Measurements from ENCODE around the gene NAA38. TPM values are rescaled to one million over a fixed set of nuclear protein-coding genes. Genes with fewer than 3 reads are reported as not detected.
A peak's percentile ranks its signal among the peaks of the same experiment; 100 is the strongest.
"Not testable (repeated sequence)": the region's sequence is repeated elsewhere in the genome, so short reads cannot be mapped to it uniquely, and the experiment has no call there.

Gene NAA38
- total RNA-seq, 1 experiment from 2014 or later = 103 TPM

DNA sequence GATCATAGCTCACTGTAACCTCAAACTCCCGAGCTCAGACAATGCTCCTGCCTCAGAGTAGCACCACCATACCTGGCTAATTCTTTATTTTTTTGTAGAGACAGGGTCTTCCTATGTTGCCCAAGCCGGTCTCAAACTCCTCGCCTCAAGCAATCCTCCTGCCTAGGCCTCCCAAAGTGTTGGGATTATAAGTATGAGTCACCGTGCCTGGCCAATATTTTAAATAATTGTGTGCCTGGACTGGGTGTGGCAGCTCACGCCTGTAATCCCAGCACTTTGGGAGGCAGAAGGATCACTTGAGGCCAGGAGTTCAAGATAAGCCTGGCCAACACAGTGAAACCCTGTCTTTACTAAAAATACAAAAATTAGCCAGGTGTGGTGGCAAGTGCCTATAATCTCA is 7.0 kb upstream of the NAA38 start:
- TF ChIP-seq, protein P1, sequence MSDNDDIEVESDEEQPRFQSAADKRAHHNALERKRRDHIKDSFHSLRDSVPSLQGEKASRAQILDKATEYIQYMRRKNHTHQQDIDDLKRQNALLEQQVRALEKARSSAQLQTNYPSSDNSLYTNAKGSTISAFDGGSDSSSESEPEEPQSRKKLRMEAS (IDR thresholded peaks at IDR 0.05) = 0 out of 2 replicates have a peak, but pooled peaks have one; percentile 19
- peak; percentile 10; the same call in 1 of the 2 replicates for TF ChIP-seq JUND (IDR thresholded peaks at IDR 0.05)
- H3K9me3 ChIP-seq (ENCODE audit: control insufficient read depth in 1 of 2, insufficient read depth in 1 of 2, low read depth in 1 of 2, low read length in 2 of 2); H4K20me1 ChIP-seq (ENCODE audit: insufficient read depth); H2AFZ ChIP-seq (ENCODE audit: low read depth, low read length, poor library complexity, severe bottlenecking); H3K9ac ChIP-seq (ENCODE audit: low read length); H3K27ac ChIP-seq (ENCODE audit: low read depth, low read length); intact Hi-C loops (cut with micrococcal nuclease); H3K9me2 ChIP-seq (ENCODE audit: insufficient read depth); DNase-seq (ENCODE audit: low read depth, low spot score); H3K4me3 ChIP-seq (replicated peaks in 1 of 2; ENCODE audit: low read depth in 1 of 2, low read length in 2 of 2); BruUV-seq (replicated peaks); H3K27me3 ChIP-seq (ENCODE audit: insufficient read depth, low read length): not testable (repeated sequence)
- ChIA-PET CTCF (interaction anchor here (1.0 to 4.0 kb wide), 3 partner anchors 13 to 176 kb away, joined by 3 to 31 read pairs (median 4); no protein-coding TSS in a partner anchor), POLR2A (interaction anchor here (1.0 kb wide), 1 partner anchor 124 kb away, joined by 3 read pairs; no protein-coding TSS in a partner anchor), RAD21 (ENCODE audit: low non-redundant PET in 1 of 2, low total read pairs in 2 of 2, uncharacterized antibody in 2 of 2, unreplicated experiment in 2 of 2) (interaction anchor here (0.5 to 0.9 kb wide), 2 partner anchors 124 to 176 kb away, joined by 3 to 5 read pairs; no protein-coding TSS in a partner anchor)
- peaks cover 8 to 27% of the 10 kb centered on the region in 2 experiments; a peak in 3 of 4 replicates for H3K36me3 ChIP-seq (ENCODE audit: control insufficient read depth in 1 of 2, insufficient read depth in 2 of 2, low read length in 2 of 2)
- H3K4me2 ChIP-seq (ENCODE audit: low read length) = peak overlapping the region; percentile 17; the same call in 1 of the 2 replicates
- ATAC-seq = peak; percentile 55
- peaks cover 17% of the 10 kb centered on the region for H3K79me2 ChIP-seq (ENCODE audit: insufficient read depth, low read length)
- H3K4me1 ChIP-seq (ENCODE audit: control insufficient read depth in 1 of 2, insufficient read depth in 2 of 2, low read length in 2 of 2) = peaks cover 3 to 15% of the 10 kb centered on the region in 2 experiments

DNA sequence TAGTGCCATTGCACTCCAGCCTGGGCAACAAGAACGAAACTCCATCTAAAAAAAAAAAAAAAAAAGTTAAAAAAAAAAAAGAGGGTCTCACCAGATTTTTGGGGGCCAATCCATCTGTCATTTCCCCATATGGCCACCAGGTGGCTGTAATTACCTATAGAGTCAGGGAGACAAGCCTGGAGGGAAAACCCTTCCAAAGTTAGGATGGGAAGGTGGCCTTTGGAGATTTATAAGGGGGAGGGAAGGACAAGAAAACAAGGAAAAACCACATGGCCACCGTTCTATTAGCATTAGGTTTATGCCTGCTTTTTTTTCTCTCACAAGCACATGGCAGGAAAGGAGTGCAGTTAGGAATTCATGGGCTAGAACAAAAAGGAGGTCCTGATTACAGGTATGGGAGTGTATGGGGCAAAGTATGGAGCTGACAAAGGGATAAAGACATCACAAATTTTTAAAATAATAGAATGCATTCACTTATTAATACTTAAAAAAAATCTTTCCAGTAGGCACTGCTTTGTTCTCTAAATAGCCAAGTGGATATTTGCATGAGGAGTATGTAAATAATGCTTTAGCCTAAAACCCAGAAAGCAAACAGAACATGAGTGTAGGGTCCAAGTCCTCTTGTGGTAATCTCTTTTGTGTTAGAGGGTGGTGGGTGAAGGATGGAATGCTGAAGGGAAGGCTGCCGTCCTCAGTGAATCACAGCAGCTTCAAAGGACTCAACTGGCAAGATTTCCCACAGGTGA is 5.5 kb upstream of the NAA38 start:
- peaks cover 31% of the 10 kb centered on the region for H3K79me2 ChIP-seq (ENCODE audit: insufficient read depth, low read length)
- DNase-seq (ENCODE audit: low read depth, low spot score) (no peak), ATAC-seq (no peak)
- no peaks in the 10 kb centered on the region for H4K20me1 ChIP-seq (ENCODE audit: insufficient read depth)
- intact Hi-C loops (cut with micrococcal nuclease) = loop anchor here (1.0 to 2.0 kb wide), 4 partner anchors 34 to 194 kb away; no protein-coding TSS in a partner anchor
- RAD21 ChIA-PET (ENCODE audit: low non-redundant PET in 1 of 2, low total read pairs in 2 of 2, uncharacterized antibody in 2 of 2, unreplicated experiment in 2 of 2) = interaction anchor here in 1 of 2 experiments (0.7 kb wide), 1 partner anchor 126 kb away, joined by 5 read pairs; no protein-coding TSS in a partner anchor
- no peaks in the 10 kb centered on the region for H3K27me3 ChIP-seq (ENCODE audit: insufficient read depth, low read length)
- H3K9ac ChIP-seq (ENCODE audit: low read length) = no peak overlapping the region
- H3K9me2 ChIP-seq (ENCODE audit: insufficient read depth) = no peaks in the 10 kb centered on the region
- no TSS peak for BruUV-seq (replicated peaks)
- POLR2A ChIA-PET = interaction anchor here (0.6 kb wide), 1 partner anchor 119 kb away, joined by 3 read pairs; no protein-coding TSS in a partner anchor
- H3K4me1 ChIP-seq (ENCODE audit: control insufficient read depth in 1 of 2, insufficient read depth in 2 of 2, low read length in 2 of 2) = peaks cover 6 to 24% of the 10 kb centered on the region in 2 experiments
- no peak overlapping the region for H3K27ac ChIP-seq (ENCODE audit: low read depth, low read length)
- H3K4me2 ChIP-seq (ENCODE audit: low read length) = no peak overlapping the region
- no peak overlapping the region for H2AFZ ChIP-seq (ENCODE audit: low read depth, low read length, poor library complexity, severe bottlenecking)
- H3K9me3 ChIP-seq (ENCODE audit: control insufficient read depth in 1 of 2, insufficient read depth in 1 of 2, low read depth in 1 of 2, low read length in 2 of 2) = peaks cover 0 to 9% of the 10 kb centered on the region in 2 experiments; a peak in 1 of 4 replicates
- peaks cover 8 to 32% of the 10 kb centered on the region in 2 experiments; a peak in 3 of 4 replicates for H3K36me3 ChIP-seq (ENCODE audit: control insufficient read depth in 1 of 2, insufficient read depth in 2 of 2, low read length in 2 of 2)
- no peak overlapping the region for H3K4me3 ChIP-seq (replicated peaks in 1 of 2; ENCODE audit: low read depth in 1 of 2, low read length in 2 of 2)
- CTCF ChIA-PET = interaction anchor here (0.7 to 4.0 kb wide), 12 partner anchors 11 to 195 kb away, joined by 3 to 31 read pairs (median 4); no protein-coding TSS in a partner anchor
- no peak for TF ChIP-seq ZFX (IDR thresholded peaks at IDR 0.05)
- TF ChIP-seq, protein P1 (IDR thresholded peaks at IDR 0.05) = no peak
- no peak for TF ChIP-seq CBX3 (IDR thresholded peaks at IDR 0.05; ENCODE audit: low read depth)
- TF ChIP-seq, protein P2, sequence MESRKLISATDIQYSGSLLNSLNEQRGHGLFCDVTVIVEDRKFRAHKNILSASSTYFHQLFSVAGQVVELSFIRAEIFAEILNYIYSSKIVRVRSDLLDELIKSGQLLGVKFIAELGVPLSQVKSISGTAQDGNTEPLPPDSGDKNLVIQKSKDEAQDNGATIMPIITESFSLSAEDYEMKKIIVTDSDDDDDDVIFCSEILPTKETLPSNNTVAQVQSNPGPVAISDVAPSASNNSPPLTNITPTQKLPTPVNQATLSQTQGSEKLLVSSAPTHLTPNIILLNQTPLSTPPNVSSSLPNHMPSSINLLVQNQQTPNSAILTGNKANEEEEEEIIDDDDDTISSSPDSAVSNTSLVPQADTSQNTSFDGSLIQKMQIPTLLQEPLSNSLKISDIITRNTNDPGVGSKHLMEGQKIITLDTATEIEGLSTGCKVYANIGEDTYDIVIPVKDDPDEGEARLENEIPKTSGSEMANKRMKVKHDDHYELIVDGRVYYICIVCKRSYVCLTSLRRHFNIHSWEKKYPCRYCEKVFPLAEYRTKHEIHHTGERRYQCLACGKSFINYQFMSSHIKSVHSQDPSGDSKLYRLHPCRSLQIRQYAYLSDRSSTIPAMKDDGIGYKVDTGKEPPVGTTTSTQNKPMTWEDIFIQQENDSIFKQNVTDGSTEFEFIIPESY (IDR thresholded peaks at IDR 0.05; ENCODE audit: extremely low read depth, insufficient replicate concordance, low read length) = no peak
- TF ChIP-seq, protein P3, sequence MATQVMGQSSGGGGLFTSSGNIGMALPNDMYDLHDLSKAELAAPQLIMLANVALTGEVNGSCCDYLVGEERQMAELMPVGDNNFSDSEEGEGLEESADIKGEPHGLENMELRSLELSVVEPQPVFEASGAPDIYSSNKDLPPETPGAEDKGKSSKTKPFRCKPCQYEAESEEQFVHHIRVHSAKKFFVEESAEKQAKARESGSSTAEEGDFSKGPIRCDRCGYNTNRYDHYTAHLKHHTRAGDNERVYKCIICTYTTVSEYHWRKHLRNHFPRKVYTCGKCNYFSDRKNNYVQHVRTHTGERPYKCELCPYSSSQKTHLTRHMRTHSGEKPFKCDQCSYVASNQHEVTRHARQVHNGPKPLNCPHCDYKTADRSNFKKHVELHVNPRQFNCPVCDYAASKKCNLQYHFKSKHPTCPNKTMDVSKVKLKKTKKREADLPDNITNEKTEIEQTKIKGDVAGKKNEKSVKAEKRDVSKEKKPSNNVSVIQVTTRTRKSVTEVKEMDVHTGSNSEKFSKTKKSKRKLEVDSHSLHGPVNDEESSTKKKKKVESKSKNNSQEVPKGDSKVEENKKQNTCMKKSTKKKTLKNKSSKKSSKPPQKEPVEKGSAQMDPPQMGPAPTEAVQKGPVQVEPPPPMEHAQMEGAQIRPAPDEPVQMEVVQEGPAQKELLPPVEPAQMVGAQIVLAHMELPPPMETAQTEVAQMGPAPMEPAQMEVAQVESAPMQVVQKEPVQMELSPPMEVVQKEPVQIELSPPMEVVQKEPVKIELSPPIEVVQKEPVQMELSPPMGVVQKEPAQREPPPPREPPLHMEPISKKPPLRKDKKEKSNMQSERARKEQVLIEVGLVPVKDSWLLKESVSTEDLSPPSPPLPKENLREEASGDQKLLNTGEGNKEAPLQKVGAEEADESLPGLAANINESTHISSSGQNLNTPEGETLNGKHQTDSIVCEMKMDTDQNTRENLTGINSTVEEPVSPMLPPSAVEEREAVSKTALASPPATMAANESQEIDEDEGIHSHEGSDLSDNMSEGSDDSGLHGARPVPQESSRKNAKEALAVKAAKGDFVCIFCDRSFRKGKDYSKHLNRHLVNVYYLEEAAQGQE (IDR thresholded peaks at IDR 0.05; ENCODE audit: low read depth) = no peak
- no peak for TF ChIP-seq TCF7L2 (IDR thresholded peaks at IDR 0.05; ENCODE audit: borderline replicate concordance, extremely low read depth, insufficient read depth, insufficient read length)
- peak; percentile 89 for TF ChIP-seq RAD21 (IDR thresholded peaks at IDR 0.05; ENCODE audit: low read depth)
- no peak for TF ChIP-seq SIN3A (IDR thresholded peaks at IDR 0.05; ENCODE audit: low read depth)
- no peak for TF ChIP-seq SP1 (IDR thresholded peaks at IDR 0.05; ENCODE audit: low read depth)

All from HCT116 (cell line).